HG03469 (cell line): ENCODE results near the gene AMACR.

Experiments used
- ATAC-seq: cut with Tn5 transposase; IDR thresholded peaks from one replicate; pipeline ENCODE4 v1.9.1; 2021; ENCODE audit warnings: mild to moderate bottlenecking, moderate library complexity, moderate number of reproducible peaks; ENCODE audit not compliant: unreplicated experiment

AMACR gene

DNA sequence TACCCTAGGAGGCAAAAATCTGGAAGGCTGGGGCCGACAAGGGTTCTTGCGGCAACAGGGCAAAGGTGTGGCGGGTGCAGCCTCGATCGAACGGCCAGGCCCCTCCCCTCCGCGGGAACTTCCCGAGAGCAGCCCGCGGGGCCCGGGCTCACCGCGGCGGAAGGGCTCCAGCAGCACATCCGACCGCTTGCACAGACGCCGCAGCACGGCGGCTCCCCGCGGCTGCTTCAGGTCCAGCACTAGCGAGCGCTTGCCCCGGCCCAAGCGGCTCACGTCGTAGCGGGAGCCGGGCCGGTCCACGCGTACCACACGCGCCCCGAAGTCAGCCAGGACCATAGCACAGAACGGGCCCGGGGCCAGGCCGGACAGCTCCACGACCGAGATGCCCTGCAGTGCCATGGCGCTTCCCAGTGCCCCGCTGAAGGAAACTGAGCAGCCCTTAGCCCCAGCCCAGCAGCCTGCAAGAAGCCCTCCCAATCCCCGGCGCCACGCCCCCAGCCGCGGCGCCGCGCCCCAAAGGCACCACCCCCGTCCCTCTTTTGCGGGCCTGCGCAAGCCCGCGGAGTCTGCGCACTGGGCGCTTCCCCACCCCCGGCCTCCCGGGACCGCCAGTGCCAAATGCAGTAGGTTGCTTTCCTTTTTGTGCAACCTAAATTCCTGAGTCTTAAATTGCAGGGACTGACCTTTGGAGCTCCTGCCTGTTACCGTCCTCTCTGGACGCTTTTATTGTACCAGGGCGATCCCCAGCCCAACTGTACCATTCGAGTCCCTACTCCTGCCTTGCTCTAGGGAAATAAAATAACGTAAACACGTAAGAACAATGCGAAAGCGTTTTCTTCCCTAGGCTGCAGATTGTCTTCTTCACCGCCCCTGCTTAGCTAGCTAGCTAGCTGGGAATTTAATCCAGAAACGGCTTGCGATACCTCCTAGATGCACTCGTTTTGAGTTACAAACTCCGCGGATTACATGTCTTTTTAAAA, at the start of gene AMACR:
Gene AMACR (minus strand): TSS at position 430 of the 980 bp plus-strand sequence. CDS start 31 bp downstream, at position 399.
- ATAC-seq, result peak; percentile 73

DNA sequence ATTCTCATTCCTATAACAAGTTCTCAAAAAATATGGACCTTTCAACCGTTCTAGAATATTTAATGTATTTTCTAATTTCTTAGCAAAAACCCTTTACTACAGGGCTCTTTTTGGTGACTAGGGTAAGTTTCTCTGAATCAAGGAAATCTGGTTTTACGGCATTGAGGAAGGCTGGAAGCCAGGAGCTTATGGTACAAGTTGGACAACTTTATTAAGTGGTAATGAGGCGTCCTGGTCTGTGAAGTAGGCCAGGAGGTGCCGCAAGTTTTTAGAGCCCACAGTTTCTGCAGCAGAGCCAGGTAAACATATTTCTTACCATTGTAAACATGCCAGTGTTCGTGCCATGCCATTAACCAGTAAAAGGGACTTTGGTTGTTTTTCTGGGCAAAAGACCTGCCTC, 49.7 kb upstream of the AMACR start:
- ATAC-seq, result no peak

DNA sequence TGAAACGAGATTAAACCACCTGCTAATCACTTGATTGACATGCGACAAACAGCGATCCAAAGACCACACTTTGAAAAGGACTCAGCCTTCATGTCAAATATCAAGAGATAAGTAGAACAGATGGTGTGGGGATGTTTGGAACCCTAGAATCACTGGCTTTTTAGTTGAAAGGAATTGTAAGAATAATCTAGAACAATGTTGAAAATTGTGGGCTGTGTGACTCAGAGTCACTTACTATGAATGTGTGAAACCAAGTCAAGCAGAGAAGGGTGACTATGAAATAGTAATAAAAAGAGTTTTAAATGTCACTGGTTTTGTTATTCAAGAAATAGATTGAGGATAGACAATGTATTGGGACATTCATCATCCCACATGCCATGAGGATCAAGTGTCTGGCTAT, 49.3 kb upstream of the AMACR start:
- no peak for ATAC-seq

DNA sequence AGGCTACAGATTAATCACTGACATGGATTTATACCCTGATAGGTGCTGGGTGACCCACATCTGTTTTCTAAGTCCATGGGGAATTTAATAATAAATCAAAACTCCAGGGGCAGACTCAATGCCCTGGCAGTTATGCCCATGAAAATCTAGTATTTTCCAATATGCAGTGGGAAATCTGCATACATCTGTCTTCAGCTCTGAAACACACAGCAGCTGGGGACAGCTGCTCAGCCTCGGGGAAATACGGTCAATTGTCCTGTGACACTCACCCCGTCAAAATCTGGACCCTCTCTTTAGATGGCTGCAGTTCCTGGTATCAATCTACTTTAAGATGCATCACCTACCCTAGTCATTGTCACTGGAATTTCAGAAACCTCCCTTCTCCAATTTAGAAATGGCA, 47.8 kb upstream of the AMACR start:
- no peak for ATAC-seq

DNA sequence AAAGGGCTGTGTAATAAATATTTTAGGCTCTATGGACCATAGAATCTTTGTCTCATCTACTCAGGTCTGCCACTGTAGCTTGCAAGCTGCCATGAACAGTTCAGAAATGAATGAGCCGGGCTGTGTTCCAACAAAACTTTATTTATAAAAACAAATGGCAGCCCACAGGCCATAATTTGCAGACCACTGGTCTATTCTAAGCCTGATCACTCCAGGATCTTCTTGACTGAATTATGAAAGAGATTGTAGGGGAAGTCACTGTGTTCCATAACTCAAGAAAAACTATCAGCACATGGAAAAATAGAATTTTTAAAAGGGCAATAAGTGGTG, 46.5 kb upstream of the AMACR start:
- no peak for ATAC-seq

DNA sequence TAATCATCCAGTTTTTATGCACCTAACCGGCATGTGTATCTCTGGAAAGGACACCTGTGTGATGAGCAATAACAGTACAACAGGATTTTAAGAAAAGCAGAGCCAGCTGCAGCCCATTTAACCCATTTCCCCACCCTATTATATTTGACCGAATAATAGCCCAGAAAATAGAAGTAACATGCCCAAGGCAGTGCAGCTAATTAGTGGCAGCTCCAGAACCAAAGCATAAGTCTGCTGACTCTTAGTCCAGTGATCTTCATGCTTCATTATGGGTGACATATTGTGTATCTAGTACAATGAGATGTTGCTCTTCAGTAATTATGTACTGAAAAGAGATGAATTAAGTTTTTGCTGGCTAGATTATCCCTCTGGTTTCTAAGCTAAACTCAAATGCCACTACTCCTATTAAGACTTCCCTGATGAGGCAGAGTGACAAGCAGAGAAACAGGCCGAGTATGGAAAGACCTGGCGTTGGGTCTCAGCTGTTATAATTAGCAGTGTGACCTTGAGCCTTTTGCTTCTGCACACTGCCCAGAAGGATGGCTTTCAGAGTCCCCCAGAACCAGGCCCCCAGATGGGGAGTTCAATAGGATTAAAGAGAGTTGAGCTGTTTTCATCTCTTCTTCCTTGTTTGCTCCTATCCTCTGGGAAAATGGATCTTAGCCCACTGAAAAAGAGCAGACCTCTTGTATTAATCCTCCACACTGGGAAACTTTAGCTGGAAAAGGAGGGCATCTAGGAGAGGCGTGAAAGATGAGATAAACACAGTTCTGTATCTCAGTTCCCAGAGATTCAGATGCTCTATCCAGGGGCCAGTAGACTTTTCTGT, 45.9 kb upstream of the AMACR start:
- no peak for ATAC-seq

DNA sequence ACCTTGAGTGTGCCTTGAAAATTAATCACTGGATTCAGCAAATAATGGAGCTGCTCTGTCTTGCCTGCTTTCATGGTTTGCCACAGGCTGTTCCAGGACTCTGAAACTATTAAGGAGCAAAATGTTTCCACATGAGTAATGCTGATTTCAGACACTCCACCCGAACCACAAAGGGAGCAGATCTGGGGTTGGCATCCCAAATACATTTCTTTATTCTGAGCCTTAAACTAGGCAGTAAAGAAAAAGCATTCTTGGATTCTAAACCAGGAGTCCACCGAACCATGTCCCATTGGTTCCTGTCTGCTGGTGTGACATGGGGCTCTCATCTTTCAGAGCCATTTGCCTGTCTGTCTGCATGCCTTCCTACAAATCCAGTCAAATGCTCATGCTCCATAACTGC, 45.3 kb upstream of the AMACR start:
- ATAC-seq, result no peak

DNA sequence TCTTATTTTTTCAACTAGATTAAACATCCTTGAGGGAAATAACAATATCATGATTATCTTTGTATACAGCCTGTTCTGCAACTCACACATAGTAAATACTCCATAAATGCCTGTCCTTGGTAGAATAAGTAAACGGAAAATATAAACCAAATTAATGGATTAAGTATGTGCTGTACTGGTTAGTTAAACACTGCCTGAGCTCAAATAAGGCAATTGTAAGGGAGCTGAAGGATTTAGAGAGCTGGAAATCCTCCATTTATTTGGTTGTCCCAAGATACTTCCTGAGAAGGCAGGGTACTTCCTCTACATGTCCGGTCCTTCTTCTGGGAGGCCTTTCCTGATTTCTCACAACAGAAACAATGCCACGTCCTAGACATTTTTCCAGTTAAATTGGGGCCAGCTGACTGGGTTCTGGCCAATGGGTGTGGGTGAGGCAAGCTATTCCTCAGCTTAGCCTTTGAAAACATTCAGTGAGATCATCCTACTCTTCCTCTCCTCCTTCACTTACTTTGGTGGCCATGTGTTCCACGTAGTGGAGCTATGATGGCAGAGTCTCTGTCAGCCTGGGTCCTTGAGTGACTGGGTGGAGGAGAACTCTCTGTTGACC, 43.6 kb upstream of the AMACR start:
- ATAC-seq, result no peak

DNA sequence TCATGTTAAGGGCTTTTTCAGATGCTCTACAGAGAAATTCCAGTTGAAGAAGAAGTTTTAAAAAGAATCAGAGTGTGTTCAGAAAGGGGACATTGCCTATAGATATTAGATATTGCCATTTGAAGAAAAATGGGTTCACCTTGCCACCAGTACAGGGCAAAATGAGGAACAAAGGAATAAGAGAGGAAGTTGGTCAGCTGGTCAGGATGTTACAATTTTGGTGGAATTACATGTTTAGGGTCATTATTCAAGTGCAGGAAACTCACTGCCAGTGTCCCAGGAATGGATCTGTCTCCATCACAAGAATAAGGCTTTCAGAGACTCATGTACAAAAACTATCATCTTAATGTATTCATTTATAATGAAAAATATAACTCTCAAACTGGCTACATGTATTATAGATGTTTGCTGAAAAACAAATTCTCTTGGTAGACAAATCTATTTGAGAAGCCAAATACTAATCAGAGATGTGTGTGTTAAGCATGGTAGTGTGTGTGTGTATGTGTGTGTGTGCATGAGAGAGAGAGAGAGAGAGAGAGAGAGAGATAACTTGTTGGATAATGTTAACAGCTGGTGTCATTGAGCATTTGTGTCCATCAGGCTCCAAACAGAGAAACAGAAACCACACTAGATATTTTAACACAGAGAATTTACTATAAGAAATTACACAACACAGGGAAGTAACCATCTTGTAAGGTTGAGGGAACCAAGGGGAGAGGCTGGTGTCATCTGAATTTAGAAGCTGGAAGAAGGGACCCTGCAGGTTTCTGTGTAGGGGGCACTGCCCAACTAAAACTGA, 40.1 kb upstream of the AMACR start:
- ATAC-seq, result no peak

DNA sequence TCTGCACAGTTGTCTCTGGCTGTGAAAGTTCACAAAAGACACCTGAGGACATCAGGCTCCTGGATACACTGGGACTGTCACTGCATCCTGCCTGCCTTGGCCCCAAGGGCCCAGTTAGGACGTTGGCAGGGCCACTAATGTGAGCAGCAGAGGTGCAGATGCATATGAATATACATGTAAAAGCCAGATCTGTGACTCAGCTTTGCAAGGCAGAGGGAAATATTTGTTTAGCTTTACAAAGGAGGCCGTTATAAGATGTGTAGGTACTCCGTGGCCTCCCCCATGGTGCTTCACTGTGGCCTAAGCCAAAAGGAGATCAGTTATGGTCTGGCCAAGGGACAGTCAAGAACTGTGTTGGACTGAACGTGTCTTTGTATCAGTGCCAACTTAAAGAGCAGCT, 39.3 kb upstream of the AMACR start:
- ATAC-seq, result no peak

DNA sequence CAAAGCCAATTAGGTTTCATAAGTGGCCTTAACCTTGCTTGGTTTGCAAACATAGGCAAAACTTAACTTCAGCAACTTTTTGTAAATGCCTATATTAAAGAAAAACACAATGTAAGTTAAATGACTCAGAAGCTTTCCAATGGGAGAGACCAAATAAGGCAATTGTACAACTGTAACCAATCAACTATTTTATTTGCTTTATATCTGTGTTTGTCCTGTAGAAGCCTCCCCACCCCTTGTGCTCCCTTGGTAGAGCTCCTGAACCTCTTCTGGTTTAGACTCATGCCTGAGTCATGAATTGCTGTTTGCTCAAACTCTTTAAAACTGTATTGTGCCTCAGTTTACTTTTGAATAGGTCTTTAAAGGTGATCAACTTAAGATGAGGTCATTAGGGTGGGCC, 38.1 kb upstream of the AMACR start:
- ATAC-seq, result no peak

DNA sequence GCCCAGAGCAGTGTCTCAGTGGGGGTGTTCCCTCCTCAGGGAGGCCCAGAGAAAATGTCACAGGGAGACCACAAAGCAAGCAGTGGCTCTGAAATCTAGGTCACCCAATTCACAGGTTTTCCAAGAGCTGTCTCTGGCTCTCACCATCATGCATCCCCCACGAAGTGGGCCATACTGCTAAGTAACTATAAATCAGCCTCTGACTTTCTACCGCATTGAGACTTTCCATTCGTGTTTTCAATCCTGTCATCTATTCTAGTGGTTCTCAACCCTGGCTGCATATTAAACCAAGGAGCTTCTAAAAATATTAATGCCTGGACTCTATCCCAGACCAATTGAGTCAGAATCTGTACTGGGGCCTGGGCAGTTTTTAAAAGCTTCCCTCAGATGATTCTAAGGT, 37.2 kb upstream of the AMACR start:
- ATAC-seq, result no peak

DNA sequence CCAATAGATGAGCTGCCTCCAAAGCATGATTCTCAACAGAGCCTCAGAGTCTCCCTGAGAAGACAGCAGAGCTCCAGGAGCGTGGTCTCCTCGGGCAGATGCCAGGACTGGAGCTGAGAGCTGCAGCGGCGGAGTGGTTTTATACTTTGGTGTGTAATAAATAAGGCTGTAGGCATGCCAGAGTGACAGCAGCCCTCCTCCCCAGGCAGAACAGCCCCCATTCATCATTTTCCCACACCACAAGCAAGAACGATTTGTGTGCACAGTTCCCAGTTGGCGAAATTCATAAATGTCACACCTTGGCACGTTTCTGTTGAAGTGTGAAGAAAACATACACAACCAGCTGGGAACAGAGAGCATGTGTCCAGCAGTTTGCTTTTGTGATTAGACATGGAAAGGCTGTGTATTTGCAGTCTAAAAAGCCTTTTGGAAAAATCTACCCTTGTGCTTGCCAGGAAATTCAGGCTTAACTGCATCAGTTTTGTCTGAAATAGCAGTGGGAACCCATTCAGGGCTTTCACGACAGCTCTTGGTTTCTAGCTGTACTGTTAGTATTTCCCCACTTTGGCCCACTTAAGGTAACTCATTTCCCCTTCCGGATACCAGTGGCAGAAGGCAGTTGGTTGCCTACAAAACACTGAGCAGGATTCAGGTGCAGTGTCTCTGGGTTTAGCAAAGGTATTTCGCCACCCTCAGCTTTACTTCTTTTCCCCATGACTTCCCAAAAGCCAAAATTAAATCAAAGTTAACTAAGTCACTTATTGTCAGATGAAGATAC, 35.4 kb upstream of the AMACR start, which contains the start of gene C1QTNF3:
Gene C1QTNF3 (minus strand): TSS at position 115 of the 778 bp plus-strand sequence. CDS start 88 bp downstream, at position 27.
- no peak for ATAC-seq

DNA sequence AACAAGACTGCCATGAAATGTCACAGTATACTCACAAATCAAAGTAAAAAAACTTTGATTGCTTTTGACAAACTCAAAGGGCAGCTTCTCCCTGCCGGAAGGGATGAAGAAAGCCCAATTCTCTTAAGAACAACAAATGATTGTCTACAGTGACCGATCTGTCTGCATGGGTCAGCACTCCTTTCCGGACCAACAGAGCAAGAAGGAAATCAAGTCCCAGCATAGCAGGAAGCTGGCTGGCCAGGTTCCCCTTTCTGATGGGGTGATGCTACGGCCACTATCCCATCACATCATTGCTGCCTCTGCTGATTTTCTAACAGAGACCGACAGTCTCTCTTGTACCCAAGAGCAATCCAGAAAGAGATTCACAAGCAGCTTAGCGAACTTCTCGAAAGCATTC, 34.5 kb upstream of the AMACR start:
- no peak for ATAC-seq

DNA sequence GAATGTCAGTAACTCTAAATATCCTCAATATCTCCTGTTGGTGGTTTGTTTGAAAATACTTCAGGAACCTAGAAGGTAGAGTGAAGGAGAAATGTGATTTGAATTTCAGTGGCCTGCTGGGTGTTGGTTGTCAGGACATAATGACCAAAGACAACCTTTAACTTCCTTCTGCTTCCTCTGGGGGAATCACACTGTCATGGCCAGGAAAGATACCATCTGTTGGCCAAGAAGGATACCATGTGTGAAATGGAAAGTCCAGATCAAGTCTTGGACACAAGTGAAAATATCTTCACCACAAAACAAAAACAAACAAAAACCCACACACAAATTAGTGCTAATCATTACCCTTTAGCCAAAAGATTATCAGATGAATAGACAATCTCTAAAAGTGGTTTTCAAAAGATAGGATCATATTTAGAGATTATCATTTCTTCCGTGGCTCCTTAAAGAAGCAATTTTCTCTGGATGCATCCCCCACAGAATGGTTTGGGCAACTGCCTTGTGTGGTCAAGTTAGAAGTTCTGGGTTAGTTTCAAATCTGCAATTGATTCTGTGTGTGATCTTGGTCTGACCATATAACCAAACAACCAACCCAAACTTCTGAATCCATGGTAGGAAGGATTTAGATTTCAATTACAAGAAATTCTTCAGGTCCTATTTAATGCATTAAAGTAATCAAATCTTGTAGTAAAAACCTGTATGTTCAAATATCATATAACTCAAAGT, 33.6 kb upstream of the AMACR start:
- ATAC-seq, result no peak

DNA sequence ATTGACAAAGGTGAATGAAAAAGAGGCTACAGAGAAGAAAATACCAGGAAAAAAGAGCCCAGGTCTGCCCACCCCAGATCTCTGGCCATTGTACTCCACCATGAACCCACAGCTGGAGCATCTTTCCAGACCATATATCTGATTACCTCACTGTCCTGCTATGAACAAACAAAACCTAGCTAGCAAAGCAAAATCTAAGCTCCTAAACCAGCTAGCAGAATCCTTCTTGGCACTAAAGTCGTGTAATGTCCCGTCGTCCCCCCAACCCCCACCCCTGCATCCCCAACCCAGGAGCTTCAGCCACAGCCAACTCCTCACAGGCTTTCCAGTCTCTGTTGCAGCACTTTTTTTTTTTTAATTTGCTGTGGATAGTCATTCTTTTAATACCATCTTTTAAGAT, 32.6 kb upstream of the AMACR start:
- no peak for ATAC-seq

DNA sequence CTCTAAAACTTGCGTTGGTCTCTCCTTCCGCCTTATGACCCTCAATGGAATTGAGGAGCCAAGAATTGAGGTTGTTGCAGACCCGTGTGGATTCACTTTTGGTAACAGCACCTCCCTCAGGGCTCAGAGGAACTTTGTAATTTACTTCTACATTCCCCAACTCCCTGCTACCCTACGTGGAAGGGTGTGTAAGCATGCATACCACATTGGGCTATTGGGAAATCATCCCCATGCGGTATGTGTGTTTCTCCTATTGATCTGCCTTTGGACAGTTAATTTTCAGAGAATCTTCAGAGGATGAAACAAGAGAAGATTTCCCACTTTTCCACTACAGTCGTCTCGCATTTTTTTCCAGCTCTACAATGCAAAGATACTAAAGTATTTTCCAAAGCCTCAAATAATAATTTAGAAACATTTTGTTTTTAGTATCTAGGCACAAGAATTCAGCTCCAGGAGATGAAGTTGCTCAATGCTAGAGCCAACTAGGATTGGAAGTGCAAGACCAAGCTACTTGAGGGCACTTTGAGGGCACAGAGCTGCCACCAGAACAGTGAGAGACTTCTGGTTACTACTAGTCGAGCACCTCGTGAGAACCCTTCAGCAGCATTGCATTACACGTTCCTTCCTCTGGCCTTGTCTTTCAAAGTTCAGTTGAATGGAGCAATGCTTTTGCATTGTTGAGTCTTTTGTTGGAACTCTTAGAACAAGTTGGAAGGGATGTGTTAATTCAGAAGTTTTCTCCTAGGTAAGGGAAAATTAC, 31.7 kb upstream of the AMACR start:
- ATAC-seq, result no peak

DNA sequence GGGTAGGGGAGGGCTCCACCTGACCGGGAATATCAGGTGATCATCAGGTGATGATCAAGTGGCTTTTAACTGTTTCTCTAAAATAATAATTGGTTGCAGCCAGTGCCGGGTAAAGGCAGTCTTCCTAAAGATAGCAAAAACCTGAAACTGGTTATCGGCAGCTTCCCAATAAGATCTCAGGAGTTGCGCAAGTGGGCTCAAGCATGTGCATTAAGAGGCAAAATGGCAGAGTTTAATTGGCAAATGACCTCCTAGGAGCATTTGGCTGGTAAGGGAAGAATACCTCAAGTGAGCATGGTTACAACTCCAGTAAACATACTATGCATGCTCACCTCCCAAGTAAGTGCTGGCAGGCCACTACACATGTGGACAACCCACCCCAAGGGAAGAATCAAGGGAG, 31.0 kb upstream of the AMACR start:
- ATAC-seq, result no peak
